Fibroblast of pulmonary artery (primary cell): ENCODE results near the gene SKA1.

Experiments used
- DNase-seq: peaks from one replicate; pipeline ENCODE4 v3.0.0-alpha.2; 2010; ENCODE audit warnings: low read depth
- H3K4me3 ChIP-seq: replicated peaks from 2 replicates; pipeline ENCODE4 v1.5.1; 2011; ENCODE audit warnings: low read depth, mild to moderate bottlenecking, control low read depth, low read length, moderate library complexity
- CTCF ChIP-seq: IDR thresholded peaks from 2 replicates; pipeline ENCODE4 v1.5.1; 2011; ENCODE audit warnings: mild to moderate bottlenecking, control low read depth, low read length, inconsistent platforms; ENCODE audit errors: missing control alignments

The SKA1 gene

GRCh38 chr18:50388988-50389387 is 14.1 kb downstream of the SKA1 start:
- no peak overlapping the region for H3K4me3 ChIP-seq
- no peak for DNase-seq
- TF ChIP-seq CTCF = no peak

DNA sequence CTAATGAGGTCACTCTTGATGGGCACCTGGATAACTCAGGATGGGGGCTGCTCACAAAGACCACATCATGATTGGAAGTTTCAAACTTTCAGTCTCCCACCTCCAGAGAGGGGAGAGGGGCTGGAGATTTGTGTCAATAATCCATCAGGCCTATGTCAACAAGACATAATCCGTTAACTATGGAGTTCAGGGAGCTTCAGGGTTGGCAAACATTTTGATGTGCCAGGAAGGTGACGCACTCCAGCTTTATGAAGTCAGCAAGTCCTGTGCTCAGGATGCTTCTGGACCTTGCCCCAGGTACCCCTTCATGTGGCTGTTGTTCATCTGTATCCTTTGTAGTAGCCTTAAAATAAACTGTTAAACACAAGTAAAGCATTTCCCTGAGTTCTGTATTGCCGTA is 19.0 kb downstream of the SKA1 start:
- no peak overlapping the region for H3K4me3 ChIP-seq
- no peak for TF ChIP-seq CTCF
- DNase-seq = no peak

GRCh38 chr18:50395093-50395492 is 20.2 kb downstream of the SKA1 start:
- TF ChIP-seq CTCF = no peak
- no peak for DNase-seq
- no peak overlapping the region for H3K4me3 ChIP-seq

DNA sequence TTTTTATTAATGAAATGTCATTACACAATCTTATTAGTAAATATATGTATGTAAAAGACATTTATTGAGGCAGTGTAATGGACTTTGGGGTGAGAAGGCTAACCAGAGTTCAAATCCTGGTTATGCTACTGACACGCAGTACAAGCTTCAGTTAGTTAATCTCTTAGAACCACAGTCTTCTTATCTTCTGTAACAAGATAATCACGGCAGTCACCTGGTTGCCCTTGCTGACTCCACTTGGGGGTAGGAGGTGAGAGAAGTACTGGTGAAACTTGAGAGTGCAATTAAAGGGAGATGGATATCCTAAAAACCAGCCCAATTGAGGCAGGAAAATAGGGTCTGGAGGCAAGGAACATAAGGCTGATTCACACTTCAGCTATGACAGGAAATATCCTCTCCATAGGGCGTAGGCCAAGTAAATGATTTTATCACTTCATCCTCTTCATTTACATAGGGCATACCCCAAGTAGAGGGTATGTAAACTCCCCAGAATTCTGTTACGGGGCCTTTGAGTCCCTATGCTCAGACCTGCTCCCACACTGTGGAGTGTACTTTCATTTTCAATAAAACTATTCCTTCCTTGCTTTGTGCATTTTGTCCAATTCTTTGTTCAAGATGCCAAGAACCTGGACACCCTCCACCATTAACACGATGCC is 21.3 kb downstream of the SKA1 start:
- no peak overlapping the region for H3K4me3 ChIP-seq
- TF ChIP-seq CTCF = no peak
- no peak for DNase-seq

GRCh38 chr18:50397023-50397422 is 22.2 kb downstream of the SKA1 start:
- no peak for TF ChIP-seq CTCF

DNA sequence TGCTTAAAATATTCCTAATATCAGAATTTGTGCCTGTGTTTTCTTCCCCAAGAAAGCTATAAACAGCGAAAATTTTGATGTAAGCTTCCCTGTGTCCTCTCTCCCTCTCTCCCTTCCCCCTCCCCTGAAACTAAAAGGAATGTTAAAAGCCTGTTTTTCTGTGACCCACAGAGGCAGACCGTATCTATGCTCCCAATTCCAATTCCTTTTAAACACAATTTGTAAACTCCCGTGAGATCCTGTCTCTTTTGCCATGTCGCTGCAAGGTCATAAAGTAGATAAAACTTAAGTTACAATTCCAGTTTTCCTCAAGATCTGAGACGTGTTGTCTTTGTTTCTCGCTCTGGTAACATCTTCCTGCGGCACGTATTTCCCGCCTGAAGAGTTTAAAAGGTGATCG is 23.3 kb downstream of the SKA1 start:
- TF ChIP-seq CTCF = no peak
- no peak overlapping the region for H3K4me3 ChIP-seq
- DNase-seq = no peak

More at GRCh38 chr18:50397023-50397422, 22.2 kb downstream of the SKA1 start:
- no peak for DNase-seq
- no peak overlapping the region for H3K4me3 ChIP-seq

DNA sequence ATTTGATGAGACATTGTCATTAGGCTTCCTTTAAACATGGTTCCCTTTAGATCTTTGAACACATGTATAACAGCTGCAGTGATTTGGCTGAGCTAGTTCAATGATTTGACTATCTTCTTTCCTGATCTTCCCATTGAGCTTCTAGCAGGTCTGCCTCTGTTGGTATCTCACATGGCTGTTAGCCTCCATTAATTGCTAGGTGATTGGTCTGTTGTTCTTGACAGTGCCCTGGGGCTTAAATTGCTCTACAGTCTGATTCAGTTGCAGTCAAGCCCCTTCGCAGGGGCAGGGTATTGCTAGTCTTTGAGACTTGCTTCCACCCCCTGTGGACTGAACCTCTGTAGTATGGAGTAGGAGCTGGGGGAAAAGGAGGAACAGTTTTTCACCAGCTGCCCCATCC is 24.1 kb downstream of the SKA1 start:
- DNase-seq = no peak
- no peak overlapping the region for H3K4me3 ChIP-seq
- no peak for TF ChIP-seq CTCF
